Measurements from ENCODE around the gene CRYGS.

GRCh38 chr3:186496635-186497034 is 47.5 kb downstream of the CRYGS start:
- no peak for TF ChIP-seq TAF1 (IDR thresholded peaks at IDR 0.05; ENCODE audit: borderline replicate concordance, insufficient read depth, low read length)
- no peak for TF ChIP-seq REST (IDR thresholded peaks at IDR 0.05; ENCODE audit: insufficient read depth in 1 of 2, low read depth in 2 of 2, low read length in 2 of 2)
- TF ChIP-seq POLR2AphosphoS5 (IDR thresholded peaks at IDR 0.05; ENCODE audit: low read depth, low read length) = no peak
